ENCODE data around the gene WNT3A.
"Not testable (repeated sequence)": the region's sequence is repeated elsewhere in the genome, so short reads cannot be mapped to it uniquely, and the experiment has no call there.

Gene WNT3A

GRCh38 chr1:228013935-228014930, 7.4 kb downstream of the WNT3A start:
- Mint-ChIP-seq H3K9me3 (no peaks in the 10 kb centered on the region), H3K4me3 (no peak overlapping the region), H3K4me1 (ENCODE audit: low read depth) (peaks cover 5% of the 10 kb centered on the region), H3K36me3 (ENCODE audit: low read depth) (no peaks in the 10 kb centered on the region), H3K27me3 (peaks cover 20% of the 10 kb centered on the region), H3K27ac (no peak overlapping the region)
- peak; percentile 9 for DNase-seq

GRCh38 chr1:228015276-228016180, 8.7 kb downstream of the WNT3A start:
- Mint-ChIP-seq H3K4me1 (ENCODE audit: low read depth) (no peaks in the 10 kb centered on the region), H3K4me3 (no peak overlapping the region), H3K9me3 (no peaks in the 10 kb centered on the region), H3K27ac (no peak overlapping the region), H3K36me3 (ENCODE audit: low read depth) (no peaks in the 10 kb centered on the region), H3K27me3 (peaks cover 7% of the 10 kb centered on the region)
- DNase-seq: peak; percentile 9

- Mint-ChIP-seq H3K9me3 (no peaks in the 10 kb centered on the region), H3K4me1 (ENCODE audit: low read depth) (no peaks in the 10 kb centered on the region), H3K27ac (no peak overlapping the region), H3K4me3 (no peak overlapping the region), H3K36me3 (ENCODE audit: low read depth) (no peaks in the 10 kb centered on the region), H3K27me3 (peaks cover 2% of the 10 kb centered on the region)
- DNase-seq: peak; percentile 15
Measured at GRCh38 chr1:228016181-228016510, 9.3 kb downstream of the WNT3A start.

GRCh38 chr1:228016653-228017355, 10.0 kb downstream of the WNT3A start:
- DNase-seq: peak; percentile 15
- H3K27ac Mint-ChIP-seq: no peak overlapping the region
- H3K9me3 Mint-ChIP-seq: no peaks in the 10 kb centered on the region
- H3K36me3 Mint-ChIP-seq (ENCODE audit: low read depth): no peaks in the 10 kb centered on the region
- no peak overlapping the region for H3K4me3 Mint-ChIP-seq
- no peaks in the 10 kb centered on the region for H3K4me1 Mint-ChIP-seq (ENCODE audit: low read depth)
- no peaks in the 10 kb centered on the region for H3K27me3 Mint-ChIP-seq

- H3K9me3 Mint-ChIP-seq: no peaks in the 10 kb centered on the region
- peak; percentile 16 for DNase-seq
- no peaks in the 10 kb centered on the region for H3K36me3 Mint-ChIP-seq (ENCODE audit: low read depth)
- no peak overlapping the region for H3K4me3 Mint-ChIP-seq
- no peak overlapping the region for H3K27ac Mint-ChIP-seq
- H3K27me3 Mint-ChIP-seq: no peaks in the 10 kb centered on the region
- H3K4me1 Mint-ChIP-seq (ENCODE audit: low read depth): no peaks in the 10 kb centered on the region
Measured at GRCh38 chr1:228017356-228018124, 10.7 kb downstream of the WNT3A start.

- Mint-ChIP-seq H3K36me3 (ENCODE audit: low read depth) (no peaks in the 10 kb centered on the region), H3K27ac (no peak overlapping the region), H3K4me3 (no peak overlapping the region), H3K27me3 (no peaks in the 10 kb centered on the region), H3K4me1 (ENCODE audit: low read depth) (no peaks in the 10 kb centered on the region), H3K9me3 (no peaks in the 10 kb centered on the region)
- DNase-seq: no peak
Measured at GRCh38 chr1:228018125-228018398, 11.3 kb downstream of the WNT3A start.

- Mint-ChIP-seq H3K27me3 (no peaks in the 10 kb centered on the region), H3K9me3 (no peaks in the 10 kb centered on the region), H3K36me3 (ENCODE audit: low read depth) (no peaks in the 10 kb centered on the region), H3K27ac (no peak overlapping the region), H3K4me3 (no peak overlapping the region), H3K4me1 (ENCODE audit: low read depth) (no peaks in the 10 kb centered on the region)
- peak; percentile 5 for DNase-seq
Measured at GRCh38 chr1:228018961-228019721, 12.3 kb downstream of the WNT3A start.

GRCh38 chr1:228019722-228020083, 12.9 kb downstream of the WNT3A start:
- not testable (repeated sequence) for H3K4me1 Mint-ChIP-seq (ENCODE audit: low read depth); H3K9me3 Mint-ChIP-seq; H3K27ac Mint-ChIP-seq; DNase-seq; H3K4me3 Mint-ChIP-seq; H3K36me3 Mint-ChIP-seq (ENCODE audit: low read depth); H3K27me3 Mint-ChIP-seq

- no peaks in the 10 kb centered on the region for H3K36me3 Mint-ChIP-seq (ENCODE audit: low read depth)
- H3K4me3 Mint-ChIP-seq: no peak overlapping the region
- peak; percentile 14 for DNase-seq
- H3K4me1 Mint-ChIP-seq (ENCODE audit: low read depth): no peaks in the 10 kb centered on the region
- no peaks in the 10 kb centered on the region for H3K9me3 Mint-ChIP-seq
- H3K27me3 Mint-ChIP-seq: no peaks in the 10 kb centered on the region
- no peak overlapping the region for H3K27ac Mint-ChIP-seq
Measured at GRCh38 chr1:228020686-228021354, 14.0 kb downstream of the WNT3A start.

- H3K4me1 Mint-ChIP-seq (ENCODE audit: low read depth): no peaks in the 10 kb centered on the region
- H3K36me3 Mint-ChIP-seq (ENCODE audit: low read depth): no peaks in the 10 kb centered on the region
- H3K27ac Mint-ChIP-seq: no peak overlapping the region
- no peaks in the 10 kb centered on the region for H3K27me3 Mint-ChIP-seq
- H3K9me3 Mint-ChIP-seq: no peaks in the 10 kb centered on the region
- no peak overlapping the region for H3K4me3 Mint-ChIP-seq
- DNase-seq: peak; percentile 8
Measured at GRCh38 chr1:228021355-228022030, 14.7 kb downstream of the WNT3A start.

GRCh38 chr1:228022571-228023293, 15.9 kb downstream of the WNT3A start:
- H3K9me3 Mint-ChIP-seq: no peaks in the 10 kb centered on the region
- H3K4me1 Mint-ChIP-seq (ENCODE audit: low read depth): no peaks in the 10 kb centered on the region
- H3K27ac Mint-ChIP-seq: no peak overlapping the region
- peak; percentile 12 for DNase-seq
- no peak overlapping the region for H3K4me3 Mint-ChIP-seq
- H3K36me3 Mint-ChIP-seq (ENCODE audit: low read depth): no peaks in the 10 kb centered on the region
- H3K27me3 Mint-ChIP-seq: peaks cover 5% of the 10 kb centered on the region

- H3K9me3 Mint-ChIP-seq: no peaks in the 10 kb centered on the region
- no peak overlapping the region for H3K27ac Mint-ChIP-seq
- H3K4me1 Mint-ChIP-seq (ENCODE audit: low read depth): no peaks in the 10 kb centered on the region
- no peaks in the 10 kb centered on the region for H3K36me3 Mint-ChIP-seq (ENCODE audit: low read depth)
- peaks cover 7% of the 10 kb centered on the region for H3K27me3 Mint-ChIP-seq
- DNase-seq: no peak
- no peak overlapping the region for H3K4me3 Mint-ChIP-seq
Measured at GRCh38 chr1:228023294-228023639, 16.5 kb downstream of the WNT3A start.
